GM19193 (cell line): ENCODE results near the gene DSTN.

Experiments
- POLR2A ChIP-seq: IDR thresholded peaks from 4 replicates; pipeline ENCODE4 v1.6.1; 2011; ENCODE audit not compliant: insufficient read depth, insufficient read length; ENCODE audit errors: extremely low read depth

The DSTN gene

GRCh38 chr20:17647391-17648314 is 77.8 kb downstream of the DSTN start:
- TF ChIP-seq POLR2A, result no peak

GRCh38 chr20:17648315-17648646 is 78.4 kb downstream of the DSTN start:
- TF ChIP-seq POLR2A, result no peak

GRCh38 chr20:17648791-17649730 is 79.2 kb downstream of the DSTN start:
- TF ChIP-seq POLR2A, result no peak

GRCh38 chr20:17650301-17651128 is 80.6 kb downstream of the DSTN start:
- no peak for TF ChIP-seq POLR2A

- TF ChIP-seq POLR2A, result no peak
Observed at GRCh38 chr20:17651129-17651759, 81.4 kb downstream of the DSTN start.

- TF ChIP-seq POLR2A, result no peak
Observed at GRCh38 chr20:17651760-17652388, 82.0 kb downstream of the DSTN start.

GRCh38 chr20:17652411-17652810 is 82.5 kb downstream of the DSTN start:
- TF ChIP-seq POLR2A, result no peak

- TF ChIP-seq POLR2A, result no peak
Observed at GRCh38 chr20:17653835-17654648, 84.2 kb downstream of the DSTN start.

- TF ChIP-seq POLR2A, result no peak
Observed at GRCh38 chr20:17654649-17655285, 84.9 kb downstream of the DSTN start.

- TF ChIP-seq POLR2A, result no peak
Observed at GRCh38 chr20:17655286-17655651, 85.4 kb downstream of the DSTN start.

- no peak for TF ChIP-seq POLR2A
Observed at GRCh38 chr20:17655865-17656479, 86.1 kb downstream of the DSTN start.
